ENCODE measurements around the gene CTIF. TPM values are rescaled to one million over a fixed set of nuclear protein-coding genes. Genes with fewer than 3 reads are reported as not detected.

Gene CTIF
- total RNA-seq, 1 donor from 2014 or later = 48.5 TPM

GRCh38 chr18:48683661-48684060 lies 144.8 kb downstream of the CTIF start:
- peaks cover 5% of the 10 kb centered on the region for H3K36me3 Mint-ChIP-seq
- no peaks in the 10 kb centered on the region for H3K27me3 Mint-ChIP-seq
- H3K4me3 Mint-ChIP-seq = no peak overlapping the region
- peaks cover 9% of the 10 kb centered on the region for H3K4me1 Mint-ChIP-seq (ENCODE audit: unreplicated experiment)
- no peak for DNase-seq (ENCODE audit: extremely low spot score, unreplicated experiment)
- H3K9me3 Mint-ChIP-seq = no peaks in the 10 kb centered on the region
- no peak overlapping the region for H3K27ac Mint-ChIP-seq
- TF ChIP-seq CTCF (conservative IDR thresholded peaks at IDR 0.05) = no peak

DNA sequence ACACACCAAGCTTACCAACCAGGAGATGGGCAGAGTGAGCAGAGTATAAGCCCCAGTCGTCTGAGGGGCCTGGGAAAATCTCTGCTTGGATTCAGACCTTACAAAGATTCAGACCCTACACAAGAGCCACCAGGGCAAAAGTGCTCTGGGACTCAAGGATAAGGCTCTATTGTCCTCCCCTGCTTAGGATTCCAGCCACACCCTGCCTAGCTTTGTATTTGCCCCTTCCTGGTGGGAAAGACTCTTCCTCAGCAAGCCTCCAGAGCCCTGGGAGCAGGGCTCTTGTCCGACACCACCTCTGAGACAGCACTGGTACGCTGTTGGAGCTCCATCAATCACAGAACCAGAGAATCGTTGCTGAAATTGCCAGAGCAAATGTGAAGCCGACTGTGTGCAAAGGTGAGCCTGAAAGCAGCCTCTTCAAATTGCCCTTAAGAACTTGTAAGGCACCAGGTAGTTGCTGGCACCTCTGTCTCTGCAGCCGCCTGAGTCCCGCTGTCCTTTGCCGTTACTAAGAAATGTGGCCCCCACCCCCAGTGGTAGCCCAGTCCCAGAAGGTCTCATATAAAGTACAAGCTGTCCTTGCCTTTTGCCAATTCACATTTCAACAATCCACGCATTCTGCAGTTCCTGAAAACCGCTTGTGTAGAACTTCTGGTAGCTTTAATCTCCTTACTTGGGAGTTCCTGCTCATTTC lies 148.7 kb downstream of the CTIF start:
- no peak for TF ChIP-seq CTCF (conservative IDR thresholded peaks at IDR 0.05)
- H3K36me3 Mint-ChIP-seq = peaks cover 17% of the 10 kb centered on the region
- DNase-seq (ENCODE audit: extremely low spot score, unreplicated experiment) = no peak
- H3K9me3 Mint-ChIP-seq = no peaks in the 10 kb centered on the region
- no peak overlapping the region for H3K4me3 Mint-ChIP-seq
- H3K27ac Mint-ChIP-seq = no peak overlapping the region
- H3K4me1 Mint-ChIP-seq (ENCODE audit: unreplicated experiment) = peaks cover 4% of the 10 kb centered on the region
- no peaks in the 10 kb centered on the region for H3K27me3 Mint-ChIP-seq

DNA sequence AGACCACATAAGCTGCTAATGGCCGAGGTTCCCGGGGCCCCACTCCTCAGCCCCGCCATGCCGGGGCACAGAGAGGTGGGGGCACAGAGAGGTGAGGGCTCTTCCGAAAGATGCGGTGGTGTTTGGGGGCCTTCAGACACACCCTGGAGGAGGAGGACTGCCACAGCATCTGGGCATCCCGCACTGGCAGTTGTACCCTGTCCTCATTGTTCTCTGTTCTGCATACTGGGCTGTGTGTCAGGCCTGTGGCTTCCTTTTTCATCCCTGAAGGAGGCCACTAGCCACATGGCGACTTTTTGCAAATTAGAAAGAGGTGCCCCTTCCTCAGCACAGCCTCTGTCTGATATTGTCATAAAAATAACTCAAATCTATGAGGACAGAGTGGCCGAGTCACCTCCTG lies 150.1 kb downstream of the CTIF start:
- Mint-ChIP-seq H3K4me1 (ENCODE audit: unreplicated experiment) (peaks cover 4% of the 10 kb centered on the region), H3K9me3 (no peaks in the 10 kb centered on the region), H3K27me3 (no peaks in the 10 kb centered on the region), H3K27ac (no peak overlapping the region), H3K4me3 (no peak overlapping the region), H3K36me3 (peaks cover 17% of the 10 kb centered on the region)
- no peak for DNase-seq (ENCODE audit: extremely low spot score, unreplicated experiment)
- TF ChIP-seq CTCF (conservative IDR thresholded peaks at IDR 0.05) = no peak

- Mint-ChIP-seq H3K27me3 (no peaks in the 10 kb centered on the region), H3K36me3 (peaks cover 16% of the 10 kb centered on the region), H3K4me3 (no peak overlapping the region), H3K9me3 (no peaks in the 10 kb centered on the region), H3K27ac (no peak overlapping the region), H3K4me1 (ENCODE audit: unreplicated experiment) (peaks cover 4% of the 10 kb centered on the region)
- no peak for DNase-seq (ENCODE audit: extremely low spot score, unreplicated experiment)
- no peak for TF ChIP-seq CTCF (conservative IDR thresholded peaks at IDR 0.05)
Observed at GRCh38 chr18:48689548-48689947, 150.7 kb downstream of the CTIF start.

DNA sequence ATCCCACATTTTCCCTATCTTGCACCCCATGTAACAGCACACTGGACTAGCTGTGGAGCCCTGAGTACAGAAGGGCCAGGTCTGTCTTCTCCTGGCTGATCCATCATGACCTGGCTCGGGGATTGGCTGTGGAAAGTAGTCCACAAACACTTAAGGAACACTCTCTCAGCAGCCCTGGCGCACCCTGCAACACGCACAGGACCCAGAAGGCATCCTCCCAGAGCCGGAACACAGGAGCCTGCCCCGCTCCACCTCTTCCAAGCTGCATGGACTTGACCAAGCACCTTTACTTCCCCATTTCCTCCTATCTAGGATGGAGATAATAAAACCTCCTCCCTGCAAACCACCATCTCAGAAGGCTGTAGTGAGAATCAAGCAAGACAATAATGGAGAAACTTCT lies 151.7 kb downstream of the CTIF start:
- Mint-ChIP-seq H3K4me1 (ENCODE audit: unreplicated experiment) (peaks cover 4% of the 10 kb centered on the region), H3K36me3 (peaks cover 12% of the 10 kb centered on the region), H3K27ac (no peak overlapping the region), H3K9me3 (no peaks in the 10 kb centered on the region), H3K4me3 (no peak overlapping the region), H3K27me3 (no peaks in the 10 kb centered on the region)
- TF ChIP-seq CTCF (conservative IDR thresholded peaks at IDR 0.05) = no peak
- no peak for DNase-seq (ENCODE audit: extremely low spot score, unreplicated experiment)
